HFFc6 (cell line): ENCODE measurements around the gene SLC25A21. TPM values are rescaled to one million over a fixed set of nuclear protein-coding genes. Genes with fewer than 3 reads are reported as not detected.

ENCODE experiments used
- DNase-seq: peaks from one replicate; pipeline ENCODE4 v3.0.0-alpha.2; 2018
- H3K27ac Mint-ChIP-seq: 2 replicates; pipeline ENCODE4 v1.8.0; 2020; ENCODE audit warnings: mild to moderate bottlenecking, mixed read lengths
- H3K27me3 Mint-ChIP-seq: 2 replicates; pipeline ENCODE4 v1.8.0; 2021; ENCODE audit warnings: mild to moderate bottlenecking, moderate library complexity, mixed read lengths; ENCODE audit not compliant: insufficient read depth
- H3K36me3 Mint-ChIP-seq: 2 replicates; pipeline ENCODE4 v1.8.0; 2021; ENCODE audit warnings: low read depth, mixed read lengths
- H3K4me1 Mint-ChIP-seq: 2 replicates; pipeline ENCODE4 v1.8.0; 2020; ENCODE audit warnings: low read depth, mixed read lengths
- H3K4me3 Mint-ChIP-seq: 2 replicates; pipeline ENCODE4 v1.8.0; 2020; ENCODE audit warnings: mild to moderate bottlenecking, moderate library complexity, mixed read lengths
- H3K9me3 Mint-ChIP-seq: 2 replicates; pipeline ENCODE4 v1.8.0; 2020; ENCODE audit warnings: mild to moderate bottlenecking, mixed read lengths
- CTCF ChIP-seq: fragments of 200-600 bp; sonication (generic); IDR thresholded peaks from 2 replicates; pipeline ENCODE4 v1.5.0; 2021; ENCODE audit warnings: antibody characterized with exemption, mild to moderate bottlenecking
- total RNA-seq, 6 experiments: library from RNA; stranded (reverse); fragmentation: NEBNext Ultra II Directional; extraction: Animal tissue kit (Norgen Biotek cat#: 25700); gene quantifications; 2 replicates in 1 of 6; 3 replicates in 5 of 6; pipeline ENCODE4 v1.2.3, GENCODE V29; 2021

The SLC25A21 gene
- total RNA-seq, 6 experiments from 2014 or later = 0.33 to 1.1 (median 0.47) TPM

DNA sequence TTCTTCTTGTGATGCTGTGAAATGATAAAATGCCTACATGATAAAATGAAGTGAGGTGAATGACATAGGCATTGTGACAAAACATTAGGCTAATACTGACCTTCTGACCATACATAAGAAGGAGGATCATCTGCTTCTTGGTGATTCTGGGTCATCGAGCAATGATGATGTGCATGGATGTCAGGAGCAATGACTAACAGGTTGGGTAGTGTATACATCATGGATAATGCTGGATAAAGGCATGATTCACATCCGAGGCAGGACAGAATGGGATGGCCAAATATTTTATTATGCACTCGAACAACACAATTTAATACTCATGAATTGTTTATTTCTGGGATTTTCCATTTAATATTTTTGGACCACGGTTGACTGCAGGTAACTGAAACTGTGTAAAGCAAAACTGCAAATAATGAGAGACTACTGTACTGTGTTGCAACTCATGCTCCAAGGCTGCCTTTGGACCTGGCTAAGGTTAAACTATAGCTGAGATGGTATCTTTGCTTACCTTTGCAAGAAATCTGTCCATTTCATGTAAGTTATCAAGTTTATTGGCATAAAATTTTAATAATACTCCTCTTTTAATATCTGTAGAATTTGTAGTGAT lies 7.6 kb upstream of the SLC25A21 start:
- TF ChIP-seq CTCF = no peak
- H3K36me3 Mint-ChIP-seq = no peaks in the 10 kb centered on the region
- peak overlapping the region; percentile 47; the same call in 1 of the 2 replicates for H3K27ac Mint-ChIP-seq
- H3K9me3 Mint-ChIP-seq = no peaks in the 10 kb centered on the region
- no peak overlapping the region for H3K4me3 Mint-ChIP-seq
- no peaks in the 10 kb centered on the region; the same call in 1 of the 2 replicates for H3K27me3 Mint-ChIP-seq
- H3K4me1 Mint-ChIP-seq = peaks cover 13% of the 10 kb centered on the region
- peak; percentile 63 for DNase-seq

DNA sequence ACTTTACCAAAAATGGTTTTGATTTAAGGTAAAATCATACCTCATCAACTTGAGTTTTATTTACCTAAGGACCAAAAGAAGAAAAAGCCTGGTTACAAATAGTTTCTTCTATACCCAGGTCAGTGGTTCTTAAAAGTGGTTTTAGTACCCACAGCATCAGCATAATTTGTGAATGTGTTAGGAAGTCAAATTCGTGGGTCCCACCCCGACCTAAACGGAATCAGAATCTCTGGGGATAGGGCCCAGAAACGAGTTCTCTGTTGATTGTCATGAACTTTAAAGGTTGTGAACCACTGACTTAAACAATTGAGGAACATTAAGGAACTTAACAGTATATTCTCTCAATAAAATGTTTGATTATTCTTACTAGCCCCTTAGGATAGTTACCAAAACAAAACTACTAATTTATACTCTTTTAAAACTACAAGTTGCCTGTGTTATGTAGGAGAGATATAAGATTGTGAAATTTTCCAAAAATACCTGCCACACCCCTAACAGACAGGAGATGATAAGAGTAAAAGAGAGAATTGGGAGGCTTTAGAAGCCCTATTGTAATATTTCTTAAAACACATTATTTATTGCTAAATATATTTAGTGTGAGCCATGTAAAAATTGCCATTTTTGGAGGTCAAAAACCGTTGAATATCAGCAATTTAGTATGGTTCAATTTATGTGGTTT lies 669 bp upstream of the SLC25A21 start:
- Mint-ChIP-seq H3K4me1 (peaks cover 17% of the 10 kb centered on the region), H3K9me3 (no peaks in the 10 kb centered on the region), H3K36me3 (no peaks in the 10 kb centered on the region), H3K27ac (peak overlapping the region; percentile 95; the same call in 1 of the 2 replicates), H3K27me3 (peaks cover 2% of the 10 kb centered on the region), H3K4me3 (peak overlapping the region; percentile 94)
- no peak for TF ChIP-seq CTCF
- DNase-seq = no peak

- Mint-ChIP-seq H3K4me1 (peaks cover 22% of the 10 kb centered on the region), H3K27me3 (peaks cover 5% of the 10 kb centered on the region; the same call in 1 of the 2 replicates), H3K36me3 (no peaks in the 10 kb centered on the region)
Measured at GRCh38 chr14:37171678-37172023, 755 bp downstream of the SLC25A21 start.

GRCh38 chr14:37170993-37171392 lies 1.4 kb downstream of the SLC25A21 start:
- H3K4me1 Mint-ChIP-seq = peaks cover 22% of the 10 kb centered on the region
- TF ChIP-seq CTCF = no peak
- DNase-seq = no peak
- H3K36me3 Mint-ChIP-seq = no peaks in the 10 kb centered on the region
- no peak overlapping the region for H3K4me3 Mint-ChIP-seq
- H3K27me3 Mint-ChIP-seq = peaks cover 5% of the 10 kb centered on the region; the same call in 1 of the 2 replicates
- no peak overlapping the region for H3K27ac Mint-ChIP-seq
- H3K9me3 Mint-ChIP-seq = no peaks in the 10 kb centered on the region

More at GRCh38 chr14:37171678-37172023, 755 bp downstream of the SLC25A21 start:
- no peak for DNase-seq
- Mint-ChIP-seq H3K9me3 (no peaks in the 10 kb centered on the region), H3K4me3 (peak overlapping the region; percentile 94), H3K27ac (peak overlapping the region; percentile 95)
- TF ChIP-seq CTCF = no peak

GRCh38 chr14:37170237-37170636 lies 2.2 kb downstream of the SLC25A21 start:
- TF ChIP-seq CTCF = no peak
- Mint-ChIP-seq H3K9me3 (no peaks in the 10 kb centered on the region), H3K36me3 (no peaks in the 10 kb centered on the region), H3K4me1 (peaks cover 22% of the 10 kb centered on the region), H3K4me3 (no peak overlapping the region), H3K27me3 (peaks cover 10% of the 10 kb centered on the region), H3K27ac (no peak overlapping the region)
- DNase-seq = no peak
